ENCODE measurements around the gene RACK1. TPM values are rescaled to one million over a fixed set of nuclear protein-coding genes. Genes with fewer than 3 reads are reported as not detected.

Gene RACK1
- total RNA-seq, 1 experiment from 2014 or later, result 2,552 TPM

- no peak overlapping the region for H2AK5ac ChIP-seq (ENCODE audit: insufficient read length, low read length)
- H2BK120ac ChIP-seq (ENCODE audit: low read depth, low read length, poor library complexity, severe bottlenecking), result no peak overlapping the region
- no peak overlapping the region for H3T11ph ChIP-seq (ENCODE audit: low read length)
- no peak overlapping the region for H4K8ac ChIP-seq (replicated peaks; ENCODE audit: insufficient read length, low read depth, low read length)
- Mint-ChIP-seq H3K27me3 (ENCODE audit: low read depth) (peaks cover 92% of the 10 kb centered on the region), H3K4me1 (peaks cover 51 to 55% of the 10 kb centered on the region in 2 experiments), H3K36me3 (ENCODE audit: insufficient read depth in 1 of 3, low read depth in 3 of 3) (peaks cover 0 to 4% (median 0%) of the 10 kb centered on the region in 3 experiments; a peak in 2 of 7 replicates), H3K4me3 (no peak overlapping the region; a peak in 1 of 5 replicates), H3K9me3 (peaks cover 2 to 3% of the 10 kb centered on the region in 2 experiments; a peak in 3 of 5 replicates), H3K27ac (no peak overlapping the region)
- peak; percentile 59 for DNase-seq
- no peak overlapping the region for H2BK5ac ChIP-seq (ENCODE audit: insufficient read length, low read length)
- no peaks in the 10 kb centered on the region for H4K20me1 ChIP-seq (ENCODE audit: control insufficient read depth, insufficient read depth, insufficient read length)
- WGBS (ENCODE audit: extremely low coverage, insufficient read length, low lambda C conversion rate), result no CpG with 5 or more reads among the region's 4 CpGs
- H3K23ac ChIP-seq (ENCODE audit: insufficient read length, low read depth, low read length), result no peak overlapping the region
- H3K4me2 ChIP-seq (ENCODE audit: insufficient read depth, insufficient read length, low read length), result no peak overlapping the region
- no peak overlapping the region for H2BK20ac ChIP-seq (ENCODE audit: low read depth, low read length, poor library complexity, severe bottlenecking)
- no peak overlapping the region for H4K5ac ChIP-seq (ENCODE audit: insufficient read length, low read depth, low read length)
- no peak overlapping the region for H2BK12ac ChIP-seq (ENCODE audit: insufficient read length, low read depth, low read length)
- H3K56ac ChIP-seq (ENCODE audit: insufficient read length, low read depth, low read length), result no peak overlapping the region
- no peak overlapping the region for H3K27ac ChIP-seq (ENCODE audit: insufficient read length, low read depth, low read length)
- peaks cover 22% of the 10 kb centered on the region; the same call in 1 of the 2 replicates for H3K27me3 ChIP-seq (ENCODE audit: insufficient read depth, low read length)
- H3K9me3 ChIP-seq (ENCODE audit: control insufficient read depth, low read depth, low read length), result no peaks in the 10 kb centered on the region
- H3K23me2 ChIP-seq (ENCODE audit: insufficient read length, low read depth, low read length, poor library complexity, severe bottlenecking), result peaks cover 18% of the 10 kb centered on the region
- H3K9ac ChIP-seq (ENCODE audit: extremely low read depth, insufficient read length, low read length), result no peak overlapping the region
- no peaks in the 10 kb centered on the region for H3K79me2 ChIP-seq (ENCODE audit: insufficient read depth, low read length)
- no peak overlapping the region for H4K91ac ChIP-seq (ENCODE audit: insufficient read length, low read depth, low read length)
- no peaks in the 10 kb centered on the region for H3K79me1 ChIP-seq (ENCODE audit: insufficient read depth, low read depth, low read length, poor library complexity, severe bottlenecking)
- no peak overlapping the region for H3K4ac ChIP-seq (ENCODE audit: low read depth, low read length)
- H3K4me1 ChIP-seq (ENCODE audit: insufficient read depth, low read length), result peaks cover 10% of the 10 kb centered on the region; the same call in 1 of the 2 replicates
- no peak overlapping the region for H3K18ac ChIP-seq (ENCODE audit: insufficient read length, low read depth, low read length)
- no peak overlapping the region for H3K14ac ChIP-seq (ENCODE audit: insufficient read depth, low read length)
- TF ChIP-seq, protein P1, sequence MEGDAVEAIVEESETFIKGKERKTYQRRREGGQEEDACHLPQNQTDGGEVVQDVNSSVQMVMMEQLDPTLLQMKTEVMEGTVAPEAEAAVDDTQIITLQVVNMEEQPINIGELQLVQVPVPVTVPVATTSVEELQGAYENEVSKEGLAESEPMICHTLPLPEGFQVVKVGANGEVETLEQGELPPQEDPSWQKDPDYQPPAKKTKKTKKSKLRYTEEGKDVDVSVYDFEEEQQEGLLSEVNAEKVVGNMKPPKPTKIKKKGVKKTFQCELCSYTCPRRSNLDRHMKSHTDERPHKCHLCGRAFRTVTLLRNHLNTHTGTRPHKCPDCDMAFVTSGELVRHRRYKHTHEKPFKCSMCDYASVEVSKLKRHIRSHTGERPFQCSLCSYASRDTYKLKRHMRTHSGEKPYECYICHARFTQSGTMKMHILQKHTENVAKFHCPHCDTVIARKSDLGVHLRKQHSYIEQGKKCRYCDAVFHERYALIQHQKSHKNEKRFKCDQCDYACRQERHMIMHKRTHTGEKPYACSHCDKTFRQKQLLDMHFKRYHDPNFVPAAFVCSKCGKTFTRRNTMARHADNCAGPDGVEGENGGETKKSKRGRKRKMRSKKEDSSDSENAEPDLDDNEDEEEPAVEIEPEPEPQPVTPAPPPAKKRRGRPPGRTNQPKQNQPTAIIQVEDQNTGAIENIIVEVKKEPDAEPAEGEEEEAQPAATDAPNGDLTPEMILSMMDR (conservative IDR thresholded peaks at IDR 0.05), result no peak
- no peak overlapping the region for H2AFZ ChIP-seq (ENCODE audit: low read length)
- H2BK15ac ChIP-seq (ENCODE audit: low read depth, low read length), result no peak overlapping the region
These were observed 42.9 kb downstream of the RACK1 start for GRCh38 chr5:181200816-181201215.

All from H9 (cell line).